SIG-M5 (cell line): ENCODE data around the gene MAN2A1.

Experiments
- DNase-seq: peaks from one replicate; lab custom pipeline; 2025; lab: John Stamatoyannopoulos, UW

The MAN2A1 gene

GRCh38 chr5:109681763-109682162 lies 8.0 kb upstream of the MAN2A1 start:
- DNase-seq, result no peak

GRCh38 chr5:109682383-109682782 lies 7.3 kb upstream of the MAN2A1 start:
- DNase-seq, result no peak

- DNase-seq, result no peak
Observed at GRCh38 chr5:109685916-109686315, 3.8 kb upstream of the MAN2A1 start.

GRCh38 chr5:109688630-109688969 lies 1.1 kb upstream of the MAN2A1 start:
- no peak for DNase-seq

- peak; percentile 48 for DNase-seq
Observed at GRCh38 chr5:109688970-109689739, 572 bp upstream of the MAN2A1 start.

GRCh38 chr5:109690242-109690974 lies 681 bp downstream of the MAN2A1 start:
- DNase-seq, result no peak

GRCh38 chr5:109690975-109691574 lies 1.3 kb downstream of the MAN2A1 start:
- peak; percentile 15 for DNase-seq

- no peak for DNase-seq
Observed at GRCh38 chr5:109691996-109692395, 2.3 kb downstream of the MAN2A1 start.

- no peak for DNase-seq
Observed at GRCh38 chr5:109692852-109693251, 3.1 kb downstream of the MAN2A1 start.

GRCh38 chr5:109693535-109694400 lies 4.0 kb downstream of the MAN2A1 start:
- no peak for DNase-seq

- DNase-seq, result no peak
Observed at GRCh38 chr5:109694451-109694891, 4.7 kb downstream of the MAN2A1 start.

- DNase-seq, result no peak
Observed at GRCh38 chr5:109695005-109695926, 5.5 kb downstream of the MAN2A1 start.

- no peak for DNase-seq
Observed at GRCh38 chr5:109697339-109697738, 7.6 kb downstream of the MAN2A1 start.

GRCh38 chr5:109700516-109701153 lies 10.9 kb downstream of the MAN2A1 start:
- DNase-seq, result no peak

- DNase-seq, result no peak
Observed at GRCh38 chr5:109701252-109701651, 11.5 kb downstream of the MAN2A1 start.

GRCh38 chr5:109701792-109702191 lies 12.1 kb downstream of the MAN2A1 start:
- DNase-seq, result no peak

- no peak for DNase-seq
Observed at GRCh38 chr5:109703166-109703565, 13.4 kb downstream of the MAN2A1 start.

GRCh38 chr5:109703829-109704228 lies 14.1 kb downstream of the MAN2A1 start:
- DNase-seq, result no peak

- no peak for DNase-seq
Observed at GRCh38 chr5:109704282-109704952, 14.7 kb downstream of the MAN2A1 start.

GRCh38 chr5:109705596-109705995 lies 15.9 kb downstream of the MAN2A1 start:
- DNase-seq, result no peak
